ENCODE measurements around the gene GJA9.
"Not testable (repeated sequence)": the region's sequence is repeated elsewhere in the genome, so short reads cannot be mapped to it uniquely, and the experiment has no call there.

Gene GJA9

DNA sequence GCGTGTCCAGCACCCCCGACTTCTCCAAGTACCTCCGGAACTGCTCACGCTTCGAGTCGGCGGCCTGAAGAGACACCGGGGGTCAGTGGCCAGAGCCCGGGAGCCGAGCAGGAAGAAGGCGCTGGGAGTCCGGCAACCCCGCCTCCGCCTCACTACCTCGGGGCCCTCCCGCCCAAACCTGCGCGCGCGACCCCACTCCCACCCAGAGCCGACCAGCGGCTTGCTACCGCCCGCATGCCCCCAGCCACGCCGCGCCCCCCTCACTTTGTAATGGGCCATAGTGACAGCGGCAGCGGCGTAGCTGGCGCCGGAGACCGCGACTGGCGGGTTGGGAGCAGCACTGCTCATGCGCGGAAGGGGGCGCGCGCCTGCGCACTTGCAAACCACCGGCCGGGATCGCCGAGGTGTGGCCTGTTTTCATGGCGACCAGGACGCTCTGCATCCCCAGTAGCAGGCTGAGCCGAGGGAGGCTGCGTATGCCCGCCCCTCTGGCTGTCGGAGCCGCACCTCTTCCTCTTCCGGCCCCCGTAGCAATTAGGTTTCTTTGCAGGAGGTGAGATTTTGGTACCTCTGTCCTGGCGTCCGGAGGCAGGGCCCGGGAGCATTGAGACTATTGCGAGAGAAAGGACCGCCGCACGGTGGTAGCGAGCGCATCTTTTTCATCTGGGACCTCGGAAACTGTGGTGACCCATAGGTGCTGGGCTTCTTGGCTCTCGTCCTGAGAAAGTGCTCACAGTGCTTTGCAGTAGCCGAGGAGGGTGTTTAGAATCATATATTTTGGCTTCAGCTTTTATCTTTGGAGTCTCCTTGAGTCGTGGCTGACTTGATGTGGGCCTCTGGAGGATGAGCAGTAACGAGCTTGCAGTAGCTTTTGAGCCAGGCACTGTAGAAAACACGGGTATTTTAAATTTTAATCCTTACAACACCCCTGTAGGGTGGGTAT is 8.1 kb downstream of the GJA9 start, which contains the start of gene MYCBP:
Gene MYCBP, minus strand, starts transcription at position 322 of the 943 bp plus-strand sequence. Its CDS starts 43 bp downstream, at position 279.
- peak; percentile 99 for DNase-seq (ENCODE audit: low spot score)

GRCh38 chr1:38872401-38873026 is 8.9 kb downstream of the GJA9 start:
- DNase-seq (ENCODE audit: low spot score) = peak; percentile 55

DNA sequence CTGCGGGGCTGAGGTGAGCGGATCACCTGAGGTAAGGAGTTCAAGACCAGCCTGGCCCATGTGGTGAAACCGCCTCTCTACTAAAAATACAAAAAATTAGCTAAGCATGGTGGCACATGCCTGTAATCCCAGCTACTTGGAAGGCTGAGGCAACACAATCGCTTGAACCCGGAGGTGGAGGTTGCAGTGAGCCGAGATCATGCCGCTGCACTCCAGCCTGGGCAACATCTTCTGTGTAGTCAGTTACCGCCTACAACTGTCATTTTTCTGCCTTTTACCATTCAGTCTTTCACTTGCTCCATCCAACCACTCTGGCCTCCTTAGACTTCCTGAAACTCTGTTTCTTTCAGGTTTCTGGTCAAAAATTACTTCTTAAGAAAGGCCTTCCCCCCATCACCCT is 10.4 kb downstream of the GJA9 start:
- DNase-seq (ENCODE audit: low spot score) = no peak

GRCh38 chr1:38867208-38867607 is 14.2 kb downstream of the GJA9 start:
- DNase-seq (ENCODE audit: low spot score) = no peak

DNA sequence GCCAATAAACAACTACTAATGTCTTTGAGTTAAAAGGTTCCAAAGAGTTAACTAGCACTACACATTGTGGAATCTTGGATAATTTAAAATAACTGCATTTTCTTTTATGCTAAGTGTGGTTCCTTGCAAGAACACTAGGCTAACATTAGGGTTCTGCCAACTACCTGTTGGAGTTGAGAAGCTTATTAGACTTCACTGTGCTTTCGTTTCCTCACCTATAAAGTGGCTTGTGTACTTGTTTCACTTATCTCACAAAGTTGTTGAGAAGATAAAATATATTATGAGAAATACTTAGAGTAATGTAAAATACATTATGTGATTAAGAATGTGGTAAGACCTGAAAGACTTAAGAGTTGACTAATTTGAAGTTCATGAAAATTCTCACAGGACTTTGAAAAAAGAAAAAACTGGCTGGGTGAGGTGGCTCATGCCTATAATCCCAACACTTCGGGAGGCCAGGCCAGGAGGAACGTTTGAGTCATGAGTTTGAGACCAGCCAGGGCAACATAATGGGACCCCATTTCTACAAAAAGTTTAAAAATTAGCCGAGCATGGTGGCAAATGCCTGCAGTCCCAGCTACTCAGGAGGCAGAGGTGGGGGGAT is 16.2 kb downstream of the GJA9 start:
- DNase-seq (ENCODE audit: low spot score) = no peak

GRCh38 chr1:38860454-38860795 is 21.0 kb downstream of the GJA9 start:
- DNase-seq (ENCODE audit: low spot score) = peak; percentile 32

- DNase-seq (ENCODE audit: low spot score) = peak; percentile 100
These were observed 21.6 kb downstream of the GJA9 start, which contains the start of gene RRAGC for GRCh38 chr1:38859561-38860453. Gene RRAGC (minus strand): TSS chr1:38859772. CDS start chr1:38859646, 126 bp downstream.

GRCh38 chr1:38858833-38859560 is 22.4 kb downstream of the GJA9 start:
- DNase-seq (ENCODE audit: low spot score) = peak; percentile 65

GRCh38 chr1:38852780-38853179 is 28.6 kb downstream of the GJA9 start:
- DNase-seq (ENCODE audit: low spot score) = no peak

GRCh38 chr1:38848071-38848470 is 33.3 kb downstream of the GJA9 start:
- DNase-seq (ENCODE audit: low spot score) = no peak

- no peak for DNase-seq (ENCODE audit: low spot score)
These were observed 35.2 kb downstream of the GJA9 start for GRCh38 chr1:38846210-38846609.

DNA sequence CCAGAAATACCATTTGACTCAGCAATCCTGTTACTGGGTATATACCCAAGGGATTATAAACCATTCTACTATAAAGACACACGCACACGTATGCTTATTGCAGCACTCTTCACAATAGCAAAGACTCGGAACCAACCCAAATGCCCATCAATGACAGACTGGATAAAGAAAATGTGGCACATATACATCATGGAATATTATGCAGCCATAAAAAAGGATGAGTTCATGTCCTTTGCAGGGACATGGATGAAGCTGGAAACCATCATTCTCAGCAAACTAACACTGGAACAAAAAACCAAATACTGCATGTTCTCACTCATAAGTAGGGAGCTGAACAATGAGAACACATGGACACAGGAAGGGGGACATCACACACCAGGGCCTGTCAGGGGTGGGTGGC is 36.3 kb downstream of the GJA9 start:
- DNase-seq (ENCODE audit: low spot score) = not testable (repeated sequence)

DNA sequence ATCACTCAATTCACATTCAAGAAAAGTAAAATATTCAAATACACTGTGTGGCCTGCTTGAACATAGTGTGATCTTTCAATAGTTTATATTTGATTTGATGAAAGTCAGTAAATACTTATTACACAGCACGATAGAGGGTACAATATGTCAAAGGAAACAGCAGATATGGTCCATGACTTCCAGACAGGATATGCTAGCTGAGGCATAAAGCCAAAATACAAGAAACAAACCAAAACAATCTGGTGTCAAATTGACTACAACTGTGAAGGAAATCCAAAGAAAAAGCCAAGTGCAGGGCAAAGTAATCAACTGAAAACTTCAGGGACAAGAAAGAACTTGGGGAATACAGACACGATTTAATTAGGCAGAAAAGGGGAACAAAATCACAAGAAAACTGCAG is 41.1 kb downstream of the GJA9 start:
- DNase-seq (ENCODE audit: low spot score) = no peak

GRCh38 chr1:38839363-38839762 is 42.0 kb downstream of the GJA9 start:
- no peak for DNase-seq (ENCODE audit: low spot score)

GRCh38 chr1:38836316-38836715 is 45.1 kb downstream of the GJA9 start:
- DNase-seq (ENCODE audit: low spot score) = not testable (repeated sequence)

DNA sequence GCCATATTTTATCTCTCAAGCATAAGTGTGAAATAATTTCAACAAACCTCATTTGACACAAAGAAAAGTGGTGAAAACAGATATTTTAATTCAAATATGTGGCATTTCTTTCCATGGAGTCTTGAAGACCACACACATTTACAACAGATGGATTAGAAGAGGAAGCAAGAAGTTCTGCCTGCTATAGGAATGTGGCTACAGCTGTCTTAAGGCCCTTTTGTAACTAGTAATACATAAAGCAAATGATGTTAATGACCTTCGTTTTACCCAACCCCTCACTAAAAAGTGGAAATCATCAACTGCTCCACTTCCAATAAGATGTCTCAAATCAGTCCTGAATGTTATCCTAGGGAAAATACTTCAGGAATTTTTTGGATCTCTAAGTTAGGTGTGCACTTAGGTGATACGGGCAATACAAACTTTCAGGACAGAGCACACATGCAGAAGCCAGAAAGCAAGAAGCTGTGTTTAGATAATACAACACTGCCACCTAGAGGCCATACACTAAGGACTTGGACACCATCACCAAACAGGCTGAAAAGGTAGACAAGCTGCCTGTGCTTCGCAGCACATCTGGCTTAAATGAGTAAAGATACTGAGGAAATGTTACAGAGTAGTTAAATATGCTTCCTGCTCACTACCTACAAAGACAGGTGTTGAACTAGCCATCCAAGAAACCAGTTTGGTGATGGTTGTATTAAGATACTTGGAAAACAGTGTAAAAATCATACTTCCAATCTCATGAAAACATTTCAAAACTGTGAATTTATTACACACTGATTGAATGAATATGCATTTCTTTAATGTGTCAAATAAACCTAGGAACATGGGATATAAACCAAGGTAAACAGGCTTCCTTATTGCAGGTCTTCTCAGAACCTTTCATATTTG is 46.2 kb downstream of the GJA9 start:
- DNase-seq (ENCODE audit: low spot score) = peak; percentile 60

DNA sequence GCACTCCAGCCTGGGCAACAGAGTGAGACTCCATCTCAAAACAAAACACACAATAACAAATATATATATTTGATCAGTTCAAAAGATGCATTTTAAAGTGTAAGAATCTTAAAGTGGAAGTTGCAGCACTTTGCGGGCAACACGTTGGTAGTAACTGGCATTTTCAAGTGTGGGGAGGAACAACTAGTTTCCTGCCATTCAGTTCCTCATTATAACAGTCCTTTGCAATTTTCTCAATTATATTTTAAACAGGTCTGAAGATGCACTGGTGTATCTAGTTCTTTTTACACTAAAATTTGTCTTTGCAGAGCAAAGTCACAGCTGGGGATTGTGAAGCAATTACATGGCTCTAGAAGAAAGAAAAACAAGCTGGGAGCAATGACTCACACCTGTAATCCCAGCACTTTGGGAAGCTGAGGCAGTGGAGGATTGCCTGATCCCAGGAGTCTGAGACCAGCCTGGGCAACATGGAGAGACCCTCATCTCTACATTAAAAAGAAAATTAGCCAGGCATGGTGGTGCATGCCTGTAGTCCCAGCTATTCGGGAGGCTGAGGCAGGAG is 47.1 kb downstream of the GJA9 start:
- DNase-seq (ENCODE audit: low spot score) = no peak

GRCh38 chr1:38833146-38833545 is 48.2 kb downstream of the GJA9 start:
- DNase-seq (ENCODE audit: low spot score) = no peak

DNA sequence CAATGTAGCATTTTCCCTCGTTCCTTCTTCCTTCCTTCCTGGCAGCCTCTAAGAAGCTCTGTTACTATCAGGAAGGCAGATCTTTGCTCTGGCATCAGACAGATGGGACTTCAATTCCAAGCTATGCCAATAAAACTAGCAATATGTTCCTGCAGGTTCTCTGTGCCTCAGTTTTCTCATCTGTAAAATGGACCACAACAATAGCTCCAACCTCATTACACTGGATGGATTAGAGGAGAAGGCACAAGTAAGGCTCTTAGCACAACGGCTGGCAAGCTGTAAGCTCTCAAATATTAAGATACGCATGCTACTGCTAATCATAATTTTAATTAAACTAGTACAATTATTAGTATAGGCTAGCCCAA is 49.0 kb downstream of the GJA9 start:
- DNase-seq (ENCODE audit: low spot score) = no peak

Data from hepatic stellate cell (primary cell).